NCI-H1694 treated with DMSO at 0.1 percent for 48 hours (cell line): ENCODE data around the gene SDHB.

ENCODE experiments used
- DNase-seq: peaks from one replicate; lab custom pipeline; 2025; lab: John Stamatoyannopoulos, UW

The SDHB gene

DNA sequence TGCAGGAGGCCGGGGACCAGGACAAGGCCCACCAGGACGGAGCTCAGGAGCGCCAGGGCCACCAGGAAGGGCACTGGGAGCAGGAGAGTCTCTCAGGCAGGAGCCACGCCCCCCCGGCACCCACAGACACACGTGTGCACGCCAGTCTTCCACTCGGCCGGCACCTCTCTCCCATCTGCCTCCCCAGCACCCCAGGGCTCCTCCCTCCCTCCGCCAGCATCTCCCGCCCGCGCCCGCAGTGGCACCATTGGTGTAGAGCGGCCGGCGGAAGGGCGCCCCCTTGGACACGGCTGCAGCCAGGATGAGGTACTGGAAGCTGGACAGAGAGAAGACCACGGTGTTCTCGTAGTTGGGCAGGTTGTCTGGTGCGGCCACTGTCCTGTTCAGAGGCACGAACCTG, 67.3 kb downstream of the SDHB start:
- DNase-seq, result no peak

DNA sequence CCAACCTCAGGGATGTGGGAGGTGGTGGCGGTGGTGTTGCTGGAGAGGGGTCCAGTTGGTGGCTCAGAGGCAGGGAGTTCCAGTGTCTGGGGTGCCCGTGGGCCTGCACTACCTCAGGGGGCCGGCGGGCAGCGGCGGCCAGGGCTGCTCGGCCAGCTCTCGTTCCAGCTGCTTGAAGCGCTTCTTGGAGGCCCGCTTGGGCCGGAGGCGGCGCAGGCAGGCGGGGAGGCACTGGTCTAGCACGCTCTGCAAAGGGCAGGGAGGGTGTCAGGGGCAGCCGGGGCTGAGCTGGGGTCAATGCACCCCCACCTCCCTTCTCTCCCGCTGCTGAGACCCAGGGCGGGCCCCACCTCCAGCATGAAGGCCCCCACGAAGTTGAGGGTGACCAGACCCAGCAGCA, 67.7 kb downstream of the SDHB start:
- no peak for DNase-seq

DNA sequence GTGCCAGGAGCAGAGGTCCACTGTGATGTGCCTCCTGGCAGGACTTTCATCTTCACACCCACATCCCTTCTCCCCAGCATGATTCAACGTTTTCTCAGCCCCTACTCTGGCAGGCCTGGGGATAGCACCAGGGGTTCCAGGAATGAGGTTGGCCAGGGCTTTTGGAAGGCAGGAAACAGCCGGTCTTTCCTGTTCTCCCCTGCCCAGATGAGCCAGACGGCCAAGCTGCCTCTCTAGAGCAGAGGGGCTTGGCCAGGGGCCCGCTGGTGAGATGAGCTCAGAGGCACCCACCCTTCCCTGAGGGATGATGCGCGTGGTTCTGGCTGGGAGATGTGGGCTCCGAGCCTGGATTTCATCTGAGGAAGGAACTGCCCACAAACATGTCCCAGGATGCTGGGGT, 69.1 kb downstream of the SDHB start:
- DNase-seq, result peak; percentile 37

GRCh38 chr1:16983649-16984048, 70.2 kb downstream of the SDHB start:
- DNase-seq, result no peak

DNA sequence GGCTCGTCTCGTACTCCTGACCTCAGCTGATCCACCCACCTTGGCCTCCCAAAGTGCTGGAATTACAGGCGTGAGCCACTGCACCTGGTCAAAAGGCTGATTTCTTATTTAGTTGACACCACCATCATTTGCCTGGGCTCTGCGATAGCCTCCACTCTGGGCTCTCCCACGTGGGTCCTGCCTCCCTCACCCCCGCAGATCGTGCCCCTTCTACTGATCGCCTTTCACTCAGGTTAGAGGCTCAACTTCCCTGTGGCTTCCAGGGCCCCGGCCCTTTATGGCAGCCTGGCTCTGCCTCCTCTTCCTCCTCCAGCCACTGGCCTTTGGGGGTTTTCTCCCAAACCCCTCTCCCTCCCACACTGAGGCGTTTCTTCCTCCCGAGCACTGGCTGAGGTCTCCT, 70.9 kb downstream of the SDHB start:
- DNase-seq, result no peak

- no peak for DNase-seq
Measured at GRCh38 chr1:16981269-16981849, 72.5 kb downstream of the SDHB start.

- DNase-seq, result no peak
Measured at GRCh38 chr1:16980473-16981268, 73.2 kb downstream of the SDHB start, which contains the start of gene MFAP2. TSS of gene MFAP2 (minus strand) at chr1:16980620. CDS start at chr1:16978273, 2,347 bp downstream.

GRCh38 chr1:16979475-16980327, 74.1 kb downstream of the SDHB start:
- no peak for DNase-seq

- DNase-seq, result no peak
Measured at GRCh38 chr1:16978567-16979474, 75.0 kb downstream of the SDHB start.

DNA sequence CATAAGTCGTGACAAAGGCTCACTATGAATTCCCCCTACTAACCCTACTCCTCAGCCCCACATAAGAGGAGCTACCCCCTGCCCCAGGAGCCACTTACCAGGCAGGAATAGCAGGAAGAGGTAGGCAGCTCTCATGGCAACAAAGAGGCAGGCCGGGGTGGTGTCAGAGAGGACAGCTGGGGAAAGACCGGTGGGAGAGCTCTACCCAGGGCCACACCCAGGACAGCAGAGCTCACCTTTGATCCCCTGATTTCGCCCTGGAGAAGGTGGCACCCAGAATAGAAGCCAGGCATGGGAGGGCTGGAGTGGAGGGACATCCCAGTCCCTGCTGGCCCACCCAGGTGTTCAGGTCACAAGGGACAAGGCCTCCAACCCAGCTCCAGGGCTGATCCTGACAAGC, 75.7 kb downstream of the SDHB start:
- DNase-seq, result no peak

DNA sequence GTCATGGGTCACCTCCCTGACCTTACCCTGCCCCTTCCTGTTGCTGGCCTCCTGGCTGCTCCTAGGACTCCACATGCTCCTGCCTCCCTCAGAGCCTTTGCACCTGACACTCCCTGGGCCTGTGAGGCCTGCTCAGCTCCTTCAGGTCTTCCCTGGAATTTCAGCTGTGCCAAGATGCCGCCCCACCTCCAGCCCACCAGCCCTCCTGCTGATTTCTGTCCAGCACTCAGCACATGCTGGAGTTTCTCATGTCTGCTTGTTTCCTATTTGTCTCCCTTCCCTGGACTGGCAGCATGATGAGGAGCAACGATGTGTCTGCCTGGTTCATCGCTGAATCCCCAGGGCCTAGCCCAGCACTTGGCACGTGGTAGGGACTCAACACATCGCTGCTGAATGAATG, 76.5 kb downstream of the SDHB start:
- DNase-seq, result no peak

- no peak for DNase-seq
Measured at GRCh38 chr1:16976966-16977365, 76.9 kb downstream of the SDHB start.

DNA sequence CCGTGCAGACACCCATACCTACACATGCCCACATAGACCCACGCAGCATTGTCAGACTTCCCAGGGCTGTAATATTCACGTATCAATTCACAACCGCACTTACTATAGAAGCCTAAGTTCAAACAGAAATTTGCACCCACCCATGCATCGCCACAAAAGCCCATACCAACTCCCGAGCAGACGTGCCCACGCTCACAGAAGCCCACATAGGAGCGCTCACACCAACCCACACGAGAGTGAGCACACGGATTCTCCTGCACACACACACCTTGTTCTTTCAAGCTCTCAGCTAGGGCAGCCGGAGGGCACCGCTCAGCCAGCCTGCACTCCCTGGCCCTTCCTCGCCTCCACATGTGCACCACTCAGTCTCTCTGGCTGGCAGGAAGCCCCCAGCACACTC, 78.0 kb downstream of the SDHB start:
- no peak for DNase-seq

- no peak for DNase-seq
Measured at GRCh38 chr1:16975211-16975610, 78.6 kb downstream of the SDHB start.

DNA sequence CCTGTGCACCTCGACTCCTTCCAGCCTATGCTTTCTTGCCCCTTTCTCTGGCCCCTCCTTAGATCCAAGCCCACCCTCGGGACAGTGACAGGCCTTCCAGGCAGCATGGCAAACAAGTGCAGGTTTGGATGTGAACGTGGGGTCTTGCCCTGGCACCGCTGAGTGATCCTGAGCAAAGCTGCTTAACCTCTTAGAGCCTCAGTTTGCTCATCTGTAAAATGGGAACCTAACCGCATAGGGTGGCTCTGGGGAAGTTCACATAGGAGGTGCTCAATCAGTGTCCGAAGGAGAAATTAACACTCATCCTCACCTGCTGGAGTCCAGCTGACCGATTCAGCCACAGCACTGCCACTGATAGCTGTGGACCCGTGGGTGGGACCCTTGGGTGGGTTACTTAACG, 80.6 kb downstream of the SDHB start:
- DNase-seq, result no peak

DNA sequence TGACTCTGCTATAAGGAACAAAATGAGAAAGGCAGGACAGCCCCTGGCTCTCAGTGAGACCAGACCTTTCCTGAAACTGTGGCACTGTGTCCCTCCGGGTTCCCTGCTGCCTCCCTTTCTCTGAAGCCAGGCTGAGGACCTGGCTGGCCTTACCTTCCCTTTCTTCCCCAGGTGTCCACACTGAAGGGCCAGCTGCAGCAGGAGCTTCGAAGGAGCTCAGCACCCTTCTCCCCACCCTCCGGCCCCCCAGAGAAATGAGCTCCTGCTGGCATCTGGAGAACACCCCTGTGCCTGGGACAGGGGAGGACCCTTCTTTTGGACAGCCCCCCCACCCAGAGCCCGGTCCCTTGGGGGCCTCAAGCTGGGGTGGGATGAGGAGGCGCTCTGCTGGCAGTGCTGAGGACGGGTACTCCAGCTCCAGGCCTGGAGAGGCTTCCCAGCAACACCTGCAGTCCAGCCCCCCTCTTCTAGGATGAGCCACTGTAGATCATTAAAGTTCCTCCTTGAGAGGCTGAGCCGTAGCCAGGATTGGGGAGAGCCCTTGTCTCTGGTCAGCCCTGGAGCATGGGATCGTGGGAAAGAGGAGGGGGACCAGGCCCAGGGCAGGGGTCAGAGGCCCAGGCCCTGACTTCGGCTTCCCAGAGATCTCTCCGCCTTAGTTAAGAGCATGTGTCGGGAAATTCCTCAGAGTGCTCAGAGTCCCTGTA, 81.5 kb downstream of the SDHB start:
- DNase-seq, result no peak

- DNase-seq, result peak; percentile 9
Measured at GRCh38 chr1:16971341-16972188, 82.3 kb downstream of the SDHB start.

GRCh38 chr1:16970132-16970910, 83.5 kb downstream of the SDHB start:
- no peak for DNase-seq

DNA sequence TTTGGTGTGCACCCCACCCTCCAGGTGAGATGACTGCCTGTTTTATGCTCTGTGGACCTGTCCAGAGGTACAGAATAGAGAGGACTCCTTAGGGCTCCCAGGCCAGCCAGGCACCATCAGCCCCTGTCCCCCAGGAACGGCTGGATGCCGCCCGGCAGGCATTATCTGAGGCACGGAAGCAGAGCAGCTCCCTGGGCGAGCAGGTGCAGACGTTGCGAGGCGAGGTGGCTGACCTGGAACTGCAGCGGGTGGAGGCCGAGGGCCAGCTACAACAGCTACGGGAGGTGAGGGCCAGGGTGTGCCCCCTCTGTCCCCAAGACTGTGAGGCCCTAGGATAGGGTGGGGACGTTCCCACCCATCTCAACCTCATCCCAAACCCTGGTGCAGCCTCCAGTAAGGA, 84.2 kb downstream of the SDHB start:
- no peak for DNase-seq
